Keratinocyte (primary cell): Measurements from ENCODE around the gene FHAD1. TPM values are rescaled to one million over a fixed set of nuclear protein-coding genes. Genes with fewer than 3 reads are reported as not detected.

Experiments used
- DNase-seq: peaks from one replicate; pipeline ENCODE4 v3.0.0-alpha.2; 2011; ENCODE audit warnings: low read depth, missing footprints, low spot score
- FAIRE-seq: peaks from 2 replicates; lab custom pipeline; 2011; peaks lifted over from hg19 to GRCh38; lab: Jason Lieb, UNC
- H2AFZ ChIP-seq: 2 replicates; pipeline ENCODE4 v1.6.0; 2012; ENCODE audit warnings: low read length, control low read depth, inconsistent platforms; ENCODE audit not compliant: control insufficient read depth
- H3K27ac ChIP-seq: 2 replicates; pipeline ENCODE4 v1.5.1; 2011; ENCODE audit warnings: low read length; ENCODE audit not compliant: control insufficient read depth, insufficient read depth
- H3K27me3 ChIP-seq: 3 replicates; pipeline ENCODE4 v1.6.0; 2011; ENCODE audit warnings: low read length; ENCODE audit not compliant: control insufficient read depth, insufficient read depth; ENCODE audit errors: extremely low read depth
- H3K36me3 ChIP-seq, 2 experiments: 2 replicates in 1 of 2; 3 replicates in 1 of 2; pipeline ENCODE4 v1.5.1; 2011; ENCODE audit warnings: low read length in 2 of 2, mild to moderate bottlenecking in 1 of 2; ENCODE audit not compliant: control insufficient read depth in 2 of 2, insufficient read depth in 2 of 2; ENCODE audit errors: extremely low read depth in 1 of 2
- H3K4me1 ChIP-seq: 3 replicates; pipeline ENCODE4 v1.5.1; 2011; ENCODE audit warnings: low read length; ENCODE audit not compliant: control insufficient read depth, insufficient read depth; ENCODE audit errors: extremely low read depth
- H3K4me2 ChIP-seq: 3 replicates; pipeline ENCODE4 v1.6.0; 2011; ENCODE audit warnings: low read depth, low read length; ENCODE audit not compliant: control insufficient read depth, insufficient read depth; ENCODE audit errors: extremely low read depth
- H3K4me3 ChIP-seq, 3 experiments: fragments of 200-600 bp in 1 of 3; sonication (generic) in 1 of 3; 2 replicates in 2 of 3; 3 replicates in 1 of 3; pipeline ENCODE4 v1.5.1; 2011 to 2016; ENCODE audit warnings: low read length in 3 of 3, mild to moderate bottlenecking in 3 of 3, control low read depth in 2 of 3, inconsistent platforms in 1 of 3, low read depth in 1 of 3, mixed read lengths in 1 of 3, mixed run types in 1 of 3, moderate library complexity in 1 of 3; ENCODE audit not compliant: control insufficient read depth in 2 of 3, insufficient read depth in 2 of 3; ENCODE audit errors: extremely low read depth in 1 of 3
- H3K79me2 ChIP-seq: 2 replicates; pipeline ENCODE4 v1.6.0; 2012; ENCODE audit warnings: low read length; ENCODE audit not compliant: control insufficient read depth, insufficient read depth
- H3K9ac ChIP-seq: 3 replicates; pipeline ENCODE4 v1.6.0; 2011; ENCODE audit warnings: low read length; ENCODE audit not compliant: control insufficient read depth, insufficient read depth; ENCODE audit errors: extremely low read depth
- H3K9me1 ChIP-seq: 3 replicates; pipeline ENCODE4 v1.6.0; 2011; ENCODE audit warnings: low read length; ENCODE audit not compliant: control insufficient read depth, insufficient read depth; ENCODE audit errors: extremely low read depth
- H3K9me3 ChIP-seq: 2 replicates; pipeline ENCODE4 v1.5.1; 2012; ENCODE audit warnings: low read depth, low read length; ENCODE audit not compliant: control insufficient read depth
- H4K20me1 ChIP-seq: 3 replicates; pipeline ENCODE4 v1.6.0; 2011; ENCODE audit warnings: low read length; ENCODE audit not compliant: control insufficient read depth, insufficient read depth; ENCODE audit errors: extremely low read depth
- CTCF ChIP-seq, 3 experiments: IDR thresholded peaks in 1 of 3; conservative IDR thresholded peaks in 1 of 3; optimal IDR thresholded peaks in 1 of 3; 2 replicates in 2 of 3; 3 replicates in 1 of 3; pipeline versions ENCODE3 to v1.5.1; 2011; ENCODE audit warnings: low read length in 3 of 3, mild to moderate bottlenecking in 3 of 3, moderate library complexity in 2 of 3, control low read depth in 1 of 3, inconsistent platforms in 1 of 3; ENCODE audit not compliant: insufficient read depth in 2 of 3; ENCODE audit errors: extremely low read depth in 1 of 3
- EZH2 ChIP-seq: IDR thresholded peaks from one replicate; pipeline ENCODE4 v1.6.1; 2012; ENCODE audit warnings: inconsistent platforms, mild to moderate bottlenecking, low read length, moderate library complexity
- dilution Hi-C: fragments of 300-500 bp; cut with MboI; formaldehyde crosslinking; loops from one replicate; pipeline ENCODE4 v1.7.0; 2020; ENCODE audit warnings: low sequenced_read_pairs; ENCODE audit not compliant: extremely low pct_ligation_motif_present
- polyA plus RNA-seq, 5 experiments: library from polyadenylated mRNA; depleted of rRNA in 3 of 5; stranded (reverse) in 3 of 5; stranded (forward) in 1 of 5; unstranded in 1 of 5; fragments of >200 nt; gene quantifications; 1 replicate in 1 of 5; 2 replicates in 3 of 5; 3 replicates in 1 of 5; pipeline versions ENCODE4 v1.2.1 to v1.2.3, GENCODE V29; 2011 to 2012; ENCODE audit warnings: missing spikeins in 2 of 5, low read depth in 1 of 5, low replicate concordance in 1 of 5

The FHAD1 gene
- polyA plus RNA-seq, 1 donor (not counting 4 experiments of a cell fraction or from before 2014, with no cell fraction given): 0.09 TPM

- FAIRE-seq: no peak
- TF ChIP-seq EZH2: no peak
- no peak for TF ChIP-seq CTCF (optimal IDR thresholded peaks at IDR 0.05 in 1 of 3, IDR thresholded peaks at IDR 0.05 in 1 of 3, conservative IDR thresholded peaks at IDR 0.05 in 1 of 3; ENCODE audit: extremely low read depth in 1 of 3, insufficient read depth in 2 of 3, low read length in 3 of 3)
- H3K9me3 ChIP-seq: no peaks in the 10 kb centered on the region
- no peak overlapping the region for H3K9ac ChIP-seq
- H3K4me2 ChIP-seq: no peak overlapping the region
- no peaks in the 10 kb centered on the region for H3K79me2 ChIP-seq
- no peak overlapping the region for H2AFZ ChIP-seq
- dilution Hi-C loops: no loop called here
- no peak overlapping the region for H3K4me3 ChIP-seq
- H3K27ac ChIP-seq: no peak overlapping the region
- H3K27me3 ChIP-seq: no peaks in the 10 kb centered on the region
- peaks cover 9 to 20% of the 10 kb centered on the region in 2 experiments for H3K36me3 ChIP-seq
- H3K4me1 ChIP-seq: no peaks in the 10 kb centered on the region
- H4K20me1 ChIP-seq: no peaks in the 10 kb centered on the region
- DNase-seq: no peak
- no peaks in the 10 kb centered on the region for H3K9me1 ChIP-seq
These were observed 27.0 kb upstream of the FHAD1 start for GRCh38 chr1:15220024-15220392.

- H2AFZ ChIP-seq: no peak overlapping the region
- TF ChIP-seq CTCF (optimal IDR thresholded peaks at IDR 0.05 in 1 of 3, IDR thresholded peaks at IDR 0.05 in 1 of 3, conservative IDR thresholded peaks at IDR 0.05 in 1 of 3; ENCODE audit: extremely low read depth in 1 of 3, insufficient read depth in 2 of 3, low read length in 3 of 3) (no peak), EZH2 (no peak)
- no peaks in the 10 kb centered on the region for H3K4me1 ChIP-seq
- DNase-seq (no peak), FAIRE-seq (no peak)
- dilution Hi-C loops: no loop called here
- no peak overlapping the region for H3K9ac ChIP-seq
- H3K9me3 ChIP-seq: no peaks in the 10 kb centered on the region
- H3K79me2 ChIP-seq: no peaks in the 10 kb centered on the region
- H3K4me3 ChIP-seq: no peak overlapping the region
- H3K27me3 ChIP-seq: no peaks in the 10 kb centered on the region
- no peak overlapping the region for H3K27ac ChIP-seq
- H3K9me1 ChIP-seq: no peaks in the 10 kb centered on the region
- no peak overlapping the region for H3K4me2 ChIP-seq
- H3K36me3 ChIP-seq: peaks cover 6 to 17% of the 10 kb centered on the region in 2 experiments
- H4K20me1 ChIP-seq: peaks cover 2% of the 10 kb centered on the region
These were observed 26.1 kb upstream of the FHAD1 start for GRCh38 chr1:15220825-15221431.
